WTC11 (cell line): ENCODE data around the gene GPC6.

Source experiments
- KAT7 ChIP-seq: sonication (generic); formaldehyde crosslinking; IDR thresholded peaks from 2 replicates; pipeline ENCODE4 v1.8.1; 2023; ENCODE audit warnings: missing genetic modification reagents, mild to moderate bottlenecking, borderline replicate concordance
- NR2C2 ChIP-seq: sonication (generic); formaldehyde crosslinking; IDR thresholded peaks from 2 replicates; pipeline ENCODE4 v1.8.0; 2022; ENCODE audit warnings: mild to moderate bottlenecking, missing genetic modification reagents
- TF ChIP-seq, protein P1 (sequence below): fragments of 200-600 bp; IDR thresholded peaks from 2 replicates; pipeline ENCODE4 v1.8.0; 2022; ENCODE audit warnings: antibody characterized with exemption
- TF ChIP-seq, protein P2 (sequence below): sonication (generic); formaldehyde crosslinking; IDR thresholded peaks from 2 replicates; pipeline ENCODE4 v1.8.1; 2023; ENCODE audit warnings: mild to moderate bottlenecking, missing genetic modification reagents, moderate library complexity
- TF ChIP-seq, protein P3 (sequence below): sonication (generic); formaldehyde crosslinking; conservative IDR thresholded peaks from 2 replicates; pipeline ENCODE4 v1.8.1; 2022; ENCODE audit warnings: mild to moderate bottlenecking, missing genetic modification reagents
- TF ChIP-seq, protein P4 (sequence below): sonication (generic); formaldehyde crosslinking; IDR thresholded peaks from 2 replicates; pipeline ENCODE4 v1.8.1; 2023; ENCODE audit warnings: mild to moderate bottlenecking, missing genetic modification reagents, borderline replicate concordance

DNA sequence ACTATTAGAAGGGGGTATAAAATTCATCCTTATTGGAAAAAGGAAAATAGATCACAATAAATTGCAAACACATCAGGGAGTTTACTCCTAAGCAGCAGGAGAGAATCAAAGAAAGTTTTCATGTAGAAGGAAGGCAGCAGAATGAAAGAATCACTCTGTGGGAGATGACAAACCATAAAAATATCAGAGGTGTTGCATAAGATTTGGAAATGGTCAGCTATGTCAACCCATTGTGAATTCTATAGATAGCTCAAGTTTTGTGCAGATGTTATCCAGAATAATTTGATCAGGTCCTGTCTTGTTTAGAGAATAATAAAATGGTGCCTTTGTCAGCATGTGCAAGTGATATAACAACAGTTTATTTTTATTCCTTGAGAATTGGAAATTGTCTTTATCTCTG lies 630.5 kb downstream of the GPC6 start:
- TF ChIP-seq, protein P1, sequence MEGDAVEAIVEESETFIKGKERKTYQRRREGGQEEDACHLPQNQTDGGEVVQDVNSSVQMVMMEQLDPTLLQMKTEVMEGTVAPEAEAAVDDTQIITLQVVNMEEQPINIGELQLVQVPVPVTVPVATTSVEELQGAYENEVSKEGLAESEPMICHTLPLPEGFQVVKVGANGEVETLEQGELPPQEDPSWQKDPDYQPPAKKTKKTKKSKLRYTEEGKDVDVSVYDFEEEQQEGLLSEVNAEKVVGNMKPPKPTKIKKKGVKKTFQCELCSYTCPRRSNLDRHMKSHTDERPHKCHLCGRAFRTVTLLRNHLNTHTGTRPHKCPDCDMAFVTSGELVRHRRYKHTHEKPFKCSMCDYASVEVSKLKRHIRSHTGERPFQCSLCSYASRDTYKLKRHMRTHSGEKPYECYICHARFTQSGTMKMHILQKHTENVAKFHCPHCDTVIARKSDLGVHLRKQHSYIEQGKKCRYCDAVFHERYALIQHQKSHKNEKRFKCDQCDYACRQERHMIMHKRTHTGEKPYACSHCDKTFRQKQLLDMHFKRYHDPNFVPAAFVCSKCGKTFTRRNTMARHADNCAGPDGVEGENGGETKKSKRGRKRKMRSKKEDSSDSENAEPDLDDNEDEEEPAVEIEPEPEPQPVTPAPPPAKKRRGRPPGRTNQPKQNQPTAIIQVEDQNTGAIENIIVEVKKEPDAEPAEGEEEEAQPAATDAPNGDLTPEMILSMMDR, result no peak
- TF ChIP-seq KAT7 (no peak), NR2C2 (CRISPR knock-in tag) (no peak)
- TF ChIP-seq, protein P2, sequence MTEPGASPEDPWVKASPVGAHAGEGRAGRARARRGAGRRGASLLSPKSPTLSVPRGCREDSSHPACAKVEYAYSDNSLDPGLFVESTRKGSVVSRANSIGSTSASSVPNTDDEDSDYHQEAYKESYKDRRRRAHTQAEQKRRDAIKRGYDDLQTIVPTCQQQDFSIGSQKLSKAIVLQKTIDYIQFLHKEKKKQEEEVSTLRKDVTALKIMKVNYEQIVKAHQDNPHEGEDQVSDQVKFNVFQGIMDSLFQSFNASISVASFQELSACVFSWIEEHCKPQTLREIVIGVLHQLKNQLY, result no peak
- TF ChIP-seq, protein P3, sequence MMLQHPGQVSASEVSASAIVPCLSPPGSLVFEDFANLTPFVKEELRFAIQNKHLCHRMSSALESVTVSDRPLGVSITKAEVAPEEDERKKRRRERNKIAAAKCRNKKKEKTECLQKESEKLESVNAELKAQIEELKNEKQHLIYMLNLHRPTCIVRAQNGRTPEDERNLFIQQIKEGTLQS (CRISPR knock-in tag), result no peak
- TF ChIP-seq, protein P4, sequence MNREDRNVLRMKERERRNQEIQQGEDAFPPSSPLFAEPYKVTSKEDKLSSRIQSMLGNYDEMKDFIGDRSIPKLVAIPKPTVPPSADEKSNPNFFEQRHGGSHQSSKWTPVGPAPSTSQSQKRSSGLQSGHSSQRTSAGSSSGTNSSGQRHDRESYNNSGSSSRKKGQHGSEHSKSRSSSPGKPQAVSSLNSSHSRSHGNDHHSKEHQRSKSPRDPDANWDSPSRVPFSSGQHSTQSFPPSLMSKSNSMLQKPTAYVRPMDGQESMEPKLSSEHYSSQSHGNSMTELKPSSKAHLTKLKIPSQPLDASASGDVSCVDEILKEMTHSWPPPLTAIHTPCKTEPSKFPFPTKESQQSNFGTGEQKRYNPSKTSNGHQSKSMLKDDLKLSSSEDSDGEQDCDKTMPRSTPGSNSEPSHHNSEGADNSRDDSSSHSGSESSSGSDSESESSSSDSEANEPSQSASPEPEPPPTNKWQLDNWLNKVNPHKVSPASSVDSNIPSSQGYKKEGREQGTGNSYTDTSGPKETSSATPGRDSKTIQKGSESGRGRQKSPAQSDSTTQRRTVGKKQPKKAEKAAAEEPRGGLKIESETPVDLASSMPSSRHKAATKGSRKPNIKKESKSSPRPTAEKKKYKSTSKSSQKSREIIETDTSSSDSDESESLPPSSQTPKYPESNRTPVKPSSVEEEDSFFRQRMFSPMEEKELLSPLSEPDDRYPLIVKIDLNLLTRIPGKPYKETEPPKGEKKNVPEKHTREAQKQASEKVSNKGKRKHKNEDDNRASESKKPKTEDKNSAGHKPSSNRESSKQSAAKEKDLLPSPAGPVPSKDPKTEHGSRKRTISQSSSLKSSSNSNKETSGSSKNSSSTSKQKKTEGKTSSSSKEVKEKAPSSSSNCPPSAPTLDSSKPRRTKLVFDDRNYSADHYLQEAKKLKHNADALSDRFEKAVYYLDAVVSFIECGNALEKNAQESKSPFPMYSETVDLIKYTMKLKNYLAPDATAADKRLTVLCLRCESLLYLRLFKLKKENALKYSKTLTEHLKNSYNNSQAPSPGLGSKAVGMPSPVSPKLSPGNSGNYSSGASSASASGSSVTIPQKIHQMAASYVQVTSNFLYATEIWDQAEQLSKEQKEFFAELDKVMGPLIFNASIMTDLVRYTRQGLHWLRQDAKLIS (CRISPR knock-in tag), result no peak
